GM19395 (cell line): ENCODE results near the gene ULK4.
"Not testable (repeated sequence)": the region's sequence is repeated elsewhere in the genome, so short reads cannot be mapped to it uniquely, and the experiment has no call there.

Experiments
- ATAC-seq: cut with Tn5 transposase; IDR thresholded peaks from one replicate; pipeline ENCODE4 v1.9.1; 2021; ENCODE audit warnings: mild to moderate bottlenecking, moderate library complexity; ENCODE audit not compliant: unreplicated experiment

The ULK4 gene

GRCh38 chr3:41792806-41793205 lies 169.1 kb downstream of the ULK4 start:
- no peak for ATAC-seq

GRCh38 chr3:41769106-41769505 lies 192.8 kb downstream of the ULK4 start:
- ATAC-seq: no peak

GRCh38 chr3:41768363-41768762 lies 193.5 kb downstream of the ULK4 start:
- no peak for ATAC-seq

- not testable (repeated sequence) for ATAC-seq
These were observed 199.0 kb downstream of the ULK4 start for GRCh38 chr3:41762867-41763266.

GRCh38 chr3:41753651-41754050 lies 208.3 kb downstream of the ULK4 start:
- ATAC-seq: no peak

- ATAC-seq: no peak
These were observed 210.3 kb downstream of the ULK4 start for GRCh38 chr3:41751597-41751996.

GRCh38 chr3:41749988-41750387 lies 211.9 kb downstream of the ULK4 start:
- no peak for ATAC-seq

- ATAC-seq: no peak
These were observed 215.7 kb downstream of the ULK4 start for GRCh38 chr3:41746215-41746614.

- ATAC-seq: no peak
These were observed 219.8 kb downstream of the ULK4 start for GRCh38 chr3:41742121-41742520.

GRCh38 chr3:41740374-41740886 lies 221.5 kb downstream of the ULK4 start:
- no peak for ATAC-seq

GRCh38 chr3:41726891-41727290 lies 235.0 kb downstream of the ULK4 start:
- ATAC-seq: no peak

- no peak for ATAC-seq
These were observed 244.3 kb downstream of the ULK4 start for GRCh38 chr3:41717641-41718040.

GRCh38 chr3:41716471-41716870 lies 245.4 kb downstream of the ULK4 start:
- no peak for ATAC-seq

GRCh38 chr3:41715376-41715775 lies 246.5 kb downstream of the ULK4 start:
- no peak for ATAC-seq

GRCh38 chr3:41711651-41712050 lies 250.3 kb downstream of the ULK4 start:
- ATAC-seq: no peak

GRCh38 chr3:41710646-41711388 lies 251.1 kb downstream of the ULK4 start:
- ATAC-seq: no peak

GRCh38 chr3:41709213-41709612 lies 252.7 kb downstream of the ULK4 start:
- not testable (repeated sequence) for ATAC-seq

- no peak for ATAC-seq
These were observed 253.7 kb downstream of the ULK4 start for GRCh38 chr3:41708176-41708575.

GRCh38 chr3:41705893-41706292 lies 256.0 kb downstream of the ULK4 start:
- no peak for ATAC-seq

GRCh38 chr3:41701191-41701698 lies 260.7 kb downstream of the ULK4 start:
- ATAC-seq: no peak

- no peak for ATAC-seq
These were observed 261.7 kb downstream of the ULK4 start for GRCh38 chr3:41700155-41700554.

- ATAC-seq: no peak
These were observed 263.0 kb downstream of the ULK4 start for GRCh38 chr3:41698898-41699297.

GRCh38 chr3:41697702-41698101 lies 264.2 kb downstream of the ULK4 start:
- ATAC-seq: no peak
